Measurements from ENCODE around the gene MAP9. TPM values are rescaled to one million over a fixed set of nuclear protein-coding genes. Genes with fewer than 3 reads are reported as not detected.
"Not testable (repeated sequence)": the region's sequence is repeated elsewhere in the genome, so short reads cannot be mapped to it uniquely, and the experiment has no call there.

MAP9 gene
- total RNA-seq, 2 experiments from 2014 or later, result 6.7 to 7.0 TPM

DNA sequence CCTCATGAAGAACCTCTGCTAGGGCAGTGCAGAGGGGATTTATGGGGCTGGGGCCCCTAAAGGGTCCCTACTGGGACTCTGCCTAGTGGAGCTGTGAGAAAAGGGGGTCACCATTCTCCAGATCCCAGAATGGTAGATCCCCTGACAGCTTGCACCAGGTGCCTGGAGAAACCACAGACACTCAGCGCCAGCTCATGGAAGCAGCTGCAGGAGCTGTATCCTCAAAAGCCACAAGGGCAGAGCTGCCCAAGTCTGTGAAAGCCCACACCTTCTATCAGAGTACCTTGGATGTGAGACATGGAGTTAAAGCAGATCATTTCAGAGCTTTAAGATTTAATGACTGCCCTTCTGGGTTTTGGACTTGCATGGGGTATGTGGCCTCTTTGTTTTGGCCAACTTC lies 38.6 kb downstream of the MAP9 start:
- no peak for DNase-seq
- ChIA-PET CTCF (no interaction called here), POLR2A (no interaction called here)
- Mint-ChIP-seq H3K27me3 (ENCODE audit: low read depth) (peaks cover 1% of the 10 kb centered on the region), H3K27ac (no peak overlapping the region), H3K4me1 (ENCODE audit: low read depth) (no peaks in the 10 kb centered on the region), H3K4me3 (no peak overlapping the region), H3K9me3 (ENCODE audit: insufficient read depth) (no peaks in the 10 kb centered on the region), H3K36me3 (ENCODE audit: low read depth) (no peaks in the 10 kb centered on the region)
- no peak for ATAC-seq

DNA sequence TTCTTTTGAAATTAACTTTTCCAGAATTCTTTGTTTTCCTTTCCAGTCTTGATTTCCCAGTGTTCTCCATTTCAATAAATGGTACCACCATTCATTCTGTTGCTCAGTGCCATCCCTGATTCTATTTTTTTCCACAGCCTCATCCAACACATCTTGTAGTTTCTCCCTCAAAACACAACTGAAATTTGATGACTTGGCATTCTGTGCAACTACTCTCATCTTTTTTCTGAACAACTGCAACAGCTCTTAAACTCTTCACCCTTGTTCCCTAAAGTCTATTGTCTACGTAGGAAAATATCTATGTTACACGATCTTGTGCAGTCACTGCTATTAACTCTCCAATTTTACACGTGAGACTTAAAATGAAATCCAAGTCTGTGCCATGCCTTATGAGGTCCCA lies 40.5 kb downstream of the MAP9 start:
- Mint-ChIP-seq H3K4me3 (no peak overlapping the region), H3K36me3 (ENCODE audit: low read depth) (no peaks in the 10 kb centered on the region), H3K27me3 (ENCODE audit: low read depth) (peaks cover 2% of the 10 kb centered on the region), H3K9me3 (ENCODE audit: insufficient read depth) (no peaks in the 10 kb centered on the region), H3K4me1 (ENCODE audit: low read depth) (no peaks in the 10 kb centered on the region), H3K27ac (no peak overlapping the region)
- POLR2A ChIA-PET, result no interaction called here
- ATAC-seq (no peak), DNase-seq (no peak)
- CTCF ChIA-PET, result no interaction called here

DNA sequence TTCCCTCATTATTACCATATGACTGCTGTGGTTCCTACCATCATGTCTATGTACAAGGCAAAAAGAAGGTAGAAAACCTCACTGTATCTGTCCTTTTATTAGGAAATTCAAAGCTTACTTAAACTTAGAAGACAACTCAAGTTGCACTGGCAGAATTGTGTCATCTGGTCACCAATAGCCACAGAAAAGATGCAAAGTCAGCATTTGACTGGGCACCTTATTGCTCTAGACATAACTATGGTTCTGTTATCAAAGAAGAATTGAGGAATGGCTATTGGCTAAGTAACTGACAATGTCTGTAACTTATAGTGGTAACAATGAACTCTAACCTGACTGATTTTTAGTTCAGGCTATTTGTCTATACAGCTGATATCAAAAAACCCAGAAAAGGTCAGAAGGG lies 45.3 kb downstream of the MAP9 start:
- no peak for ATAC-seq
- no peak overlapping the region for H3K27ac Mint-ChIP-seq
- H3K27me3 Mint-ChIP-seq (ENCODE audit: low read depth), result peaks cover 2% of the 10 kb centered on the region
- no peak for DNase-seq
- ChIA-PET CTCF (no interaction called here), POLR2A (no interaction called here)
- no peak overlapping the region for H3K4me3 Mint-ChIP-seq
- H3K9me3 Mint-ChIP-seq (ENCODE audit: insufficient read depth), result no peaks in the 10 kb centered on the region
- no peaks in the 10 kb centered on the region for H3K4me1 Mint-ChIP-seq (ENCODE audit: low read depth)
- H3K36me3 Mint-ChIP-seq (ENCODE audit: low read depth), result no peaks in the 10 kb centered on the region

- no peak overlapping the region for H3K4me3 Mint-ChIP-seq
- H3K4me1 Mint-ChIP-seq (ENCODE audit: low read depth), result no peaks in the 10 kb centered on the region
- H3K27ac Mint-ChIP-seq, result no peak overlapping the region
- no peaks in the 10 kb centered on the region for H3K9me3 Mint-ChIP-seq (ENCODE audit: insufficient read depth)
- no peaks in the 10 kb centered on the region for H3K36me3 Mint-ChIP-seq (ENCODE audit: low read depth)
- peaks cover 3% of the 10 kb centered on the region for H3K27me3 Mint-ChIP-seq (ENCODE audit: low read depth)
- POLR2A ChIA-PET, result no interaction called here
- CTCF ChIA-PET, result no interaction called here
- ATAC-seq (no peak), DNase-seq (no peak)
Measured at GRCh38 chr4:155322782-155323181, 54.0 kb downstream of the MAP9 start.

DNA sequence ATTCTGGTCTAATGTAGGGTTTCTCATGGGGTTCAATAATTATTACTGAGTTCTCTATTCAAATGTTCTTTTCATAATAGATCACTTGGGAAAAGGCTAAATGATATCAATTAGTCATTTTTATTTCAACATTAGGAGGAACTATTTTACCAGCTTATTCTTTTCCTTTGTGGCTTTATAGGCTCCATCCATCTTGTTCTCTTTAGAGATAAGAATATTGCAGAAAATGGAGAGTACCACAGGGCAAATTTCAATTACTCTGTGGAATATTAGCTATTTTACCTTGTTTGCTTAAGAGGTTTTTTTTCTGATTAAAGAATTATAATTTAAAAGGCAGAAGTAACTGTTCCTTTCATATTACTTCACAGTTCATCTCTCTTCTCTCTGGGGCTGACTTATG lies 55.8 kb downstream of the MAP9 start:
- ChIA-PET CTCF (no interaction called here), POLR2A (no interaction called here)
- ATAC-seq, result no peak
- H3K4me1 Mint-ChIP-seq (ENCODE audit: low read depth), result no peaks in the 10 kb centered on the region
- H3K9me3 Mint-ChIP-seq (ENCODE audit: insufficient read depth), result no peaks in the 10 kb centered on the region
- H3K27me3 Mint-ChIP-seq (ENCODE audit: low read depth), result no peaks in the 10 kb centered on the region
- no peak for DNase-seq
- H3K27ac Mint-ChIP-seq, result no peak overlapping the region
- no peak overlapping the region for H3K4me3 Mint-ChIP-seq
- H3K36me3 Mint-ChIP-seq (ENCODE audit: low read depth), result no peaks in the 10 kb centered on the region

- Mint-ChIP-seq H3K27ac (no peak overlapping the region), H3K4me3 (no peak overlapping the region), H3K36me3 (ENCODE audit: low read depth) (no peaks in the 10 kb centered on the region), H3K4me1 (ENCODE audit: low read depth) (no peaks in the 10 kb centered on the region), H3K9me3 (ENCODE audit: insufficient read depth) (no peaks in the 10 kb centered on the region), H3K27me3 (ENCODE audit: low read depth) (no peaks in the 10 kb centered on the region)
- ChIA-PET POLR2A (no interaction called here), CTCF (no interaction called here)
- ATAC-seq, result no peak
- no peak for DNase-seq
Measured at GRCh38 chr4:155319516-155319915, 57.2 kb downstream of the MAP9 start.

- H3K27me3 Mint-ChIP-seq (ENCODE audit: low read depth); POLR2A ChIA-PET; CTCF ChIA-PET; ATAC-seq; H3K36me3 Mint-ChIP-seq (ENCODE audit: low read depth); H3K4me1 Mint-ChIP-seq (ENCODE audit: low read depth); H3K4me3 Mint-ChIP-seq; H3K9me3 Mint-ChIP-seq (ENCODE audit: insufficient read depth); H3K27ac Mint-ChIP-seq; DNase-seq: not testable (repeated sequence)
Measured at GRCh38 chr4:155312027-155312426, 64.7 kb downstream of the MAP9 start.

GRCh38 chr4:155307731-155308277 lies 69.0 kb downstream of the MAP9 start:
- DNase-seq (no peak), ATAC-seq (no peak)
- ChIA-PET POLR2A (no interaction called here), CTCF (no interaction called here)
- Mint-ChIP-seq H3K27me3 (ENCODE audit: low read depth) (no peaks in the 10 kb centered on the region), H3K36me3 (ENCODE audit: low read depth) (no peaks in the 10 kb centered on the region), H3K9me3 (ENCODE audit: insufficient read depth) (no peaks in the 10 kb centered on the region), H3K27ac (no peak overlapping the region), H3K4me1 (ENCODE audit: low read depth) (no peaks in the 10 kb centered on the region), H3K4me3 (no peak overlapping the region)

GRCh38 chr4:155305619-155306018 lies 71.1 kb downstream of the MAP9 start:
- no peak for ATAC-seq

DNA sequence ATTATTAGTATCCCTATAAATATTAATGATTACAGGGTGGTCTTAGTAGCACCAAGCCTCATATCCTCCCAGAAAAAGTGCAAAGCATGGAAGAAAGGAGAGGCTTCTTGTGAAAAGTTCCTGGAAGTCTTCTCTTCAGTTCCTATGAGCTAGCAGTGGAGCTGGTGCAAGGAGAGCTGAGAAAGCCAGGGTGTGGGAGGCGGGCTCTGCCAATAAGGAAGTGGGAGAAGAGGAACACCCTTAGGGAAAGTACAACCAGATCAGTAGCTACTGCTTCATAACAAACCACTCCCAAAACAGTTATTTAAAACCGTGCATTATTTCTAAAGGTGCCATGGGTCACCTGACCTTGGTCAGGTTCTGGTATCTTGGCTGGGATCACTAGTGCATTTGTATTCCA lies 72.4 kb downstream of the MAP9 start:
- Mint-ChIP-seq H3K27ac (no peak overlapping the region), H3K4me1 (ENCODE audit: low read depth) (no peaks in the 10 kb centered on the region), H3K4me3 (no peak overlapping the region), H3K9me3 (ENCODE audit: insufficient read depth) (no peaks in the 10 kb centered on the region), H3K27me3 (ENCODE audit: low read depth) (no peaks in the 10 kb centered on the region), H3K36me3 (ENCODE audit: low read depth) (no peaks in the 10 kb centered on the region)
- POLR2A ChIA-PET, result no interaction called here
- CTCF ChIA-PET, result no interaction called here
- DNase-seq (no peak), ATAC-seq (no peak)

More at GRCh38 chr4:155305619-155306018, 71.1 kb downstream of the MAP9 start:
- Mint-ChIP-seq H3K27me3 (ENCODE audit: low read depth) (no peaks in the 10 kb centered on the region), H3K9me3 (ENCODE audit: insufficient read depth) (no peaks in the 10 kb centered on the region), H3K4me1 (ENCODE audit: low read depth) (no peaks in the 10 kb centered on the region), H3K36me3 (ENCODE audit: low read depth) (no peaks in the 10 kb centered on the region), H3K27ac (no peak overlapping the region), H3K4me3 (no peak overlapping the region)
- no peak for DNase-seq
- POLR2A ChIA-PET, result no interaction called here
- CTCF ChIA-PET, result no interaction called here

- no peak for ATAC-seq
- no peak for DNase-seq
- H3K9me3 Mint-ChIP-seq (ENCODE audit: insufficient read depth), result no peaks in the 10 kb centered on the region
- no peak overlapping the region for H3K27ac Mint-ChIP-seq
- ChIA-PET POLR2A (no interaction called here), CTCF (no interaction called here)
- H3K27me3 Mint-ChIP-seq (ENCODE audit: low read depth), result no peaks in the 10 kb centered on the region
- H3K4me3 Mint-ChIP-seq, result no peak overlapping the region
- H3K36me3 Mint-ChIP-seq (ENCODE audit: low read depth), result no peaks in the 10 kb centered on the region
- H3K4me1 Mint-ChIP-seq (ENCODE audit: low read depth), result no peaks in the 10 kb centered on the region
Measured at GRCh38 chr4:155299103-155299502, 77.7 kb downstream of the MAP9 start.
